ENCODE results near the gene SH3BP2. TPM values are rescaled to one million over a fixed set of nuclear protein-coding genes. Genes with fewer than 3 reads are reported as not detected.

SH3BP2 gene
- total RNA-seq, 1 experiment from 2014 or later = 52.8 TPM

- peaks cover 87% of the 10 kb centered on the region for H3K79me2 ChIP-seq (ENCODE audit: insufficient read depth, low read length)
- H4K20me1 ChIP-seq (ENCODE audit: insufficient read depth) = no peaks in the 10 kb centered on the region
- no peak overlapping the region for H2AFZ ChIP-seq (ENCODE audit: low read depth, low read length, poor library complexity, severe bottlenecking)
- H3K36me3 ChIP-seq (ENCODE audit: control insufficient read depth in 1 of 2, insufficient read depth in 2 of 2, low read length in 2 of 2) = no peaks in the 10 kb centered on the region
- intact Hi-C loops (cut with micrococcal nuclease) = no loop called here
- ChIA-PET RAD21 (ENCODE audit: low non-redundant PET in 1 of 2, low total read pairs in 2 of 2, uncharacterized antibody in 2 of 2, unreplicated experiment in 2 of 2) (no interaction called here), CTCF (no interaction called here), POLR2A (no interaction called here)
- no peak overlapping the region for H3K27ac ChIP-seq (ENCODE audit: low read depth, low read length)
- H3K9me2 ChIP-seq (ENCODE audit: insufficient read depth) = no peaks in the 10 kb centered on the region
- no peaks in the 10 kb centered on the region for H3K9me3 ChIP-seq (ENCODE audit: control insufficient read depth in 1 of 2, insufficient read depth in 1 of 2, low read depth in 1 of 2, low read length in 2 of 2)
- DNase-seq (ENCODE audit: low read depth, low spot score) (no peak), ATAC-seq (no peak)
- TF ChIP-seq ZBTB33 (IDR thresholded peaks at IDR 0.05; ENCODE audit: extremely low read depth, insufficient replicate concordance, low read length) (no peak), CEBPB (IDR thresholded peaks at IDR 0.05; ENCODE audit: low read depth) (no peak), POLR2A (IDR thresholded peaks at IDR 0.05; ENCODE audit: borderline replicate concordance, extremely low read depth, insufficient read depth, insufficient read length) (no peak), CBX3 (IDR thresholded peaks at IDR 0.05; ENCODE audit: low read depth) (no peak), YY1 (IDR thresholded peaks at IDR 0.05; ENCODE audit: extremely low read depth, insufficient replicate concordance, low read depth, low read length) (no peak), REST (IDR thresholded peaks at IDR 0.05; ENCODE audit: low read depth) (no peak), SRF (IDR thresholded peaks at IDR 0.05; ENCODE audit: low read depth) (no peak), JUND (IDR thresholded peaks at IDR 0.05) (no peak), ATF3 (IDR thresholded peaks at IDR 0.05) (no peak)
- H3K4me1 ChIP-seq (ENCODE audit: control insufficient read depth in 1 of 2, insufficient read depth in 2 of 2, low read length in 2 of 2) = peaks cover 16 to 23% of the 10 kb centered on the region in 2 experiments
- H3K27me3 ChIP-seq (ENCODE audit: insufficient read depth, low read length) = no peaks in the 10 kb centered on the region
- no peak overlapping the region for H3K4me2 ChIP-seq (ENCODE audit: low read length)
- H3K4me3 ChIP-seq (replicated peaks in 1 of 2; ENCODE audit: low read depth in 1 of 2, low read length in 2 of 2) = no peak overlapping the region
- no TSS peak for BruUV-seq (replicated peaks)
- H3K9ac ChIP-seq (ENCODE audit: low read length) = no peak overlapping the region
These were observed 73.4 kb downstream of the SH3BP2 start for GRCh38 chr4:2866160-2866861.
